Kidney glomerular epithelial cell (primary cell): ENCODE results near the gene CDADC1.

Experiments used
- DNase-seq: peaks from one replicate; lab custom pipeline; 2025; lab: John Stamatoyannopoulos, UW

CDADC1 gene

GRCh38 chr13:49247643-49248621, at the start of gene CDADC1:
Gene CDADC1 (plus strand): TSS chr13:49247925. CDS start chr13:49248038, 113 bp downstream.
- peak; percentile 93 for DNase-seq

- DNase-seq, result no peak
These were observed 41.1 kb upstream of the CDADC1 start for GRCh38 chr13:49206641-49207040.

GRCh38 chr13:49208619-49209018, 39.1 kb upstream of the CDADC1 start:
- no peak for DNase-seq

GRCh38 chr13:49210114-49210513, 37.6 kb upstream of the CDADC1 start:
- no peak for DNase-seq

- DNase-seq, result no peak
These were observed 37.1 kb upstream of the CDADC1 start for GRCh38 chr13:49210669-49211068.

- no peak for DNase-seq
These were observed 34.2 kb upstream of the CDADC1 start for GRCh38 chr13:49213539-49213938.

- DNase-seq, result no peak
These were observed 33.5 kb upstream of the CDADC1 start for GRCh38 chr13:49213997-49214916.

- DNase-seq, result no peak
These were observed 32.8 kb upstream of the CDADC1 start for GRCh38 chr13:49214917-49215376.

- DNase-seq, result no peak
These were observed 31.4 kb upstream of the CDADC1 start for GRCh38 chr13:49216334-49216733.

- DNase-seq, result no peak
These were observed 29.7 kb upstream of the CDADC1 start for GRCh38 chr13:49217962-49218492.

GRCh38 chr13:49218493-49219051, 29.2 kb upstream of the CDADC1 start:
- DNase-seq, result no peak

- DNase-seq, result no peak
These were observed 28.1 kb upstream of the CDADC1 start for GRCh38 chr13:49219647-49220035.

- no peak for DNase-seq
These were observed 27.5 kb upstream of the CDADC1 start, which contains the start of gene MLNR for GRCh38 chr13:49220036-49220855. Gene MLNR (plus strand): TSS chr13:49220338. CDS start chr13:49220338, 0 bp downstream.

GRCh38 chr13:49220856-49221589, 26.7 kb upstream of the CDADC1 start:
- no peak for DNase-seq

- DNase-seq, result no peak
These were observed 26.1 kb upstream of the CDADC1 start for GRCh38 chr13:49221590-49221965.

GRCh38 chr13:49225223-49226042, 22.3 kb upstream of the CDADC1 start:
- DNase-seq, result no peak

- DNase-seq, result no peak
These were observed 21.1 kb upstream of the CDADC1 start for GRCh38 chr13:49226613-49227012.

- DNase-seq, result no peak
These were observed 13.0 kb upstream of the CDADC1 start for GRCh38 chr13:49234741-49235140.

- no peak for DNase-seq
These were observed 11.8 kb upstream of the CDADC1 start for GRCh38 chr13:49235856-49236431.
